GM12878 (cell line): ENCODE data around the gene DPH1. TPM values are rescaled to one million over a fixed set of nuclear protein-coding genes. Genes with fewer than 3 reads are reported as not detected.

ENCODE experiments used
- EGR1 ChIP-seq, 2 experiments: IDR thresholded peaks; 1 replicate in 1 of 2; 2 replicates in 1 of 2; pipeline ENCODE4 v1.6.1; 2011 to 2012; ENCODE audit warnings: low read depth in 2 of 2, low read length in 2 of 2, borderline replicate concordance in 1 of 2, mild to moderate bottlenecking in 1 of 2, moderate library complexity in 1 of 2
- GATAD2B ChIP-seq: fragments of 450-650 bp; conservative IDR thresholded peaks from 2 replicates; pipeline ENCODE4 v1.6.1; 2017; ENCODE audit warnings: low read depth, mild to moderate bottlenecking, moderate library complexity
- HDGF ChIP-seq: fragments of 450-650 bp; IDR thresholded peaks from 2 replicates; pipeline ENCODE4 v1.6.1; 2016; ENCODE audit warnings: antibody characterized with exemption
- IKZF2 ChIP-seq, 2 experiments: fragments of 450-650 bp; IDR thresholded peaks; 2 replicates each; pipeline ENCODE4 v1.6.1; 2017; ENCODE audit warnings: mild to moderate bottlenecking in 2 of 2, moderate library complexity in 2 of 2
- JUNB ChIP-seq: IDR thresholded peaks from 2 replicates; pipeline ENCODE4 v1.6.1; 2016; ENCODE audit warnings: antibody characterized with exemption, mild to moderate bottlenecking
- KAT2A ChIP-seq: conservative IDR thresholded peaks from 2 replicates; pipeline ENCODE4 v1.6.1; 2011; ENCODE audit warnings: low read depth, low read length; ENCODE audit not compliant: control insufficient read depth
- POLR2AphosphoS2 ChIP-seq: IDR thresholded peaks from 2 replicates; pipeline ENCODE4 v1.6.1; 2011; ENCODE audit warnings: low read depth, mild to moderate bottlenecking, low read length, improper control_type of control experiment, moderate library complexity
- RUNX3 ChIP-seq: IDR thresholded peaks from 2 replicates; pipeline ENCODE4 v1.6.1; 2012; ENCODE audit warnings: low read length, inconsistent platforms
- SP1 ChIP-seq: IDR thresholded peaks from one replicate; pipeline ENCODE4 v1.6.1; 2011; ENCODE audit warnings: low read depth, low read length
- SREBF1 ChIP-seq: IDR thresholded peaks from 2 replicates; pipeline ENCODE4 v1.6.1; 2012; ENCODE audit warnings: mild to moderate bottlenecking, low read length
- STAT1 ChIP-seq: fragments of 450-650 bp; conservative IDR thresholded peaks from 2 replicates; pipeline ENCODE4 v1.6.1; 2014; ENCODE audit warnings: antibody characterized with exemption, mild to moderate bottlenecking
- TCF7 ChIP-seq: IDR thresholded peaks from 2 replicates; pipeline ENCODE4 v1.6.1; 2014; ENCODE audit warnings: antibody characterized with exemption, borderline replicate concordance
- polyA plus RNA-seq, 11 experiments: library from polyadenylated mRNA; depleted of rRNA in 4 of 11; unstranded in 6 of 11; stranded (reverse) in 5 of 11; fragments of >200 nt; fragmentation: Nextera tagmentation in 4 of 11; fragmentation: Illumina TruSeq in 1 of 11; extraction: Ambion mirVana in 4 of 11; extraction: Trizol in 1 of 11; gene quantifications; 1 replicate in 1 of 11; 2 replicates in 10 of 11; pipeline versions ENCODE4 v1.2.1 to v1.2.3, GENCODE V29; 2011 to 2016; ENCODE audit warnings: inconsistent platforms in 2 of 11, missing spikeins in 2 of 11, low read depth in 1 of 11
- total RNA-seq, 4 experiments: library from RNA; depleted of rRNA in 3 of 4; stranded (reverse); fragments of >200 nt in 3 of 4; fragmentation: Illumina TruSeq in 1 of 4; extraction: Trizol in 1 of 4; gene quantifications; 2 replicates each; pipeline versions ENCODE4 v1.2.1 to v1.2.3, GENCODE V29; 2013 to 2021
- TF ChIP-seq, protein P1 (sequence below): fragments of 450-650 bp; formaldehyde crosslinking; IDR thresholded peaks from 2 replicates; pipeline ENCODE4 v1.4.0; 2020; ENCODE audit warnings: mild to moderate bottlenecking, moderate library complexity
- TF ChIP-seq, protein P2 (sequence below): fragments of 450-650 bp; IDR thresholded peaks from 2 replicates; pipeline ENCODE4 v1.6.1; 2016; ENCODE audit warnings: mild to moderate bottlenecking
- TF ChIP-seq, protein P3 (sequence below): fragments of 150-350 bp; IDR thresholded peaks from 2 replicates; pipeline ENCODE4 v1.6.1; 2016; ENCODE audit warnings: low read depth, low read length
- TF ChIP-seq, protein P4 (sequence below): fragments of 450-650 bp; IDR thresholded peaks from 2 replicates; pipeline ENCODE4 v1.6.1; 2017; ENCODE audit warnings: mild to moderate bottlenecking, moderate library complexity

The DPH1 gene
- total and polyA plus RNA-seq, 10 of the 15 experiments (the other 5 are each of a cell fraction or from before 2014, with no cell fraction given): 0.29 to 33.6 (median 20.2) TPM

DNA sequence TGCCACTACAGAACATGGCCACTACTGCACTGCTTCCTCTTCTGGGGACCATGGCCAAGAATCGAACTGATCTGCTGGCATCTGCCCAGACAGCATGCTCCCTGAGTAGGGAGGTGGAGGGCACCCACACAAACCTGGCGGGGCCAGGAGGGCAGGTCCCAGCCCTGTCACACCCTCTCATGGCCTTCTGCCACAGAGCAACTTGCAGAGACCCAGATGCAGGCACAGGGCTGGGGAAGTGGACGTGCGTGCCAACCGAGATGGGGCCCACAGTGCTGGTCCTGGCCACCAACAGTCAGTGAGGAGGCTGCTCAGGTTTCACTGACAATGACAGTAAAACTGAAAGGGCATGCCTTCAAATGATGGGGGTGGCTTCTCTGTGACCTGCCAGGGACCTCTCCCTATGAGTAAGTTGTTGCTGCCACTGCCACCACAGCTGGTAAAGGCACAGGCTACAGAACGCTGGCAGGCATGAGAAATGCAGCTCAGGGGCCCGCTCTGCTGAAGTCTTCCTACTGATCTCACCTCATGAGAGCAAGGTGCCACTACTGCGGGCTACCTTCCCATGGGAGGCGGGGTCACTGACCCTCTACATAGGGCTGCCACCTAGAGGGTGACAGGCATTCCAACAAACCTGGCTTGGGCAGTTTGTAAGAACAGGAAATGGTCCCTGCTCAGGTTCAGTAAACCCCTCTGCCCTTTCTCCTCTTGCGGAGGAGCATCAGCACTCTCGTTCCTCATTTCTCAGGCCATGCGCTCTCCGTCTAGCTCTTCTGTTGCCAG lies 40.5 kb downstream of the DPH1 start (continued):
- TF ChIP-seq, protein P1, sequence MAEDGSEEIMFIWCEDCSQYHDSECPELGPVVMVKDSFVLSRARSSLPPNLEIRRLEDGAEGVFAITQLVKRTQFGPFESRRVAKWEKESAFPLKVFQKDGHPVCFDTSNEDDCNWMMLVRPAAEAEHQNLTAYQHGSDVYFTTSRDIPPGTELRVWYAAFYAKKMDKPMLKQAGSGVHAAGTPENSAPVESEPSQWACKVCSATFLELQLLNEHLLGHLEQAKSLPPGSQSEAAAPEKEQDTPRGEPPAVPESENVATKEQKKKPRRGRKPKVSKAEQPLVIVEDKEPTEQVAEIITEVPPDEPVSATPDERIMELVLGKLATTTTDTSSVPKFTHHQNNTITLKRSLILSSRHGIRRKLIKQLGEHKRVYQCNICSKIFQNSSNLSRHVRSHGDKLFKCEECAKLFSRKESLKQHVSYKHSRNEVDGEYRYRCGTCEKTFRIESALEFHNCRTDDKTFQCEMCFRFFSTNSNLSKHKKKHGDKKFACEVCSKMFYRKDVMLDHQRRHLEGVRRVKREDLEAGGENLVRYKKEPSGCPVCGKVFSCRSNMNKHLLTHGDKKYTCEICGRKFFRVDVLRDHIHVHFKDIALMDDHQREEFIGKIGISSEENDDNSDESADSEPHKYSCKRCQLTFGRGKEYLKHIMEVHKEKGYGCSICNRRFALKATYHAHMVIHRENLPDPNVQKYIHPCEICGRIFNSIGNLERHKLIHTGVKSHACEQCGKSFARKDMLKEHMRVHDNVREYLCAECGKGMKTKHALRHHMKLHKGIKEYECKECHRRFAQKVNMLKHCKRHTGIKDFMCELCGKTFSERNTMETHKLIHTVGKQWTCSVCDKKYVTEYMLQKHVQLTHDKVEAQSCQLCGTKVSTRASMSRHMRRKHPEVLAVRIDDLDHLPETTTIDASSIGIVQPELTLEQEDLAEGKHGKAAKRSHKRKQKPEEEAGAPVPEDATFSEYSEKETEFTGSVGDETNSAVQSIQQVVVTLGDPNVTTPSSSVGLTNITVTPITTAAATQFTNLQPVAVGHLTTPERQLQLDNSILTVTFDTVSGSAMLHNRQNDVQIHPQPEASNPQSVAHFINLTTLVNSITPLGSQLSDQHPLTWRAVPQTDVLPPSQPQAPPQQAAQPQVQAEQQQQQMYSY (CRISPR knock-in tag): no peak
- TF ChIP-seq JUNB (peak; percentile 99), GATAD2B (peak; percentile 99), IKZF2 (IDR thresholded peaks at IDR 0.05) (peak; percentile 93 to 96), EGR1 (IDR thresholded peaks at IDR 0.05; ENCODE audit: borderline replicate concordance in 1 of 2, low read depth in 2 of 2, low read length in 2 of 2) (peak in 1 of 2 experiments; percentile 81; a peak in 2 of 3 replicates), SP1 (peak; percentile 96), RUNX3 (peak; percentile 94), HDGF (peak; percentile 81), STAT1 (0 out of 2 replicates have a peak, but pooled peaks have one; percentile 50), POLR2AphosphoS2 (0 out of 2 replicates have a peak, but pooled peaks have one; percentile 24), TCF7 (no peak), KAT2A (no peak), SREBF1 (0 out of 2 replicates have a peak, but pooled peaks have one; percentile 10)
- TF ChIP-seq, protein P2, sequence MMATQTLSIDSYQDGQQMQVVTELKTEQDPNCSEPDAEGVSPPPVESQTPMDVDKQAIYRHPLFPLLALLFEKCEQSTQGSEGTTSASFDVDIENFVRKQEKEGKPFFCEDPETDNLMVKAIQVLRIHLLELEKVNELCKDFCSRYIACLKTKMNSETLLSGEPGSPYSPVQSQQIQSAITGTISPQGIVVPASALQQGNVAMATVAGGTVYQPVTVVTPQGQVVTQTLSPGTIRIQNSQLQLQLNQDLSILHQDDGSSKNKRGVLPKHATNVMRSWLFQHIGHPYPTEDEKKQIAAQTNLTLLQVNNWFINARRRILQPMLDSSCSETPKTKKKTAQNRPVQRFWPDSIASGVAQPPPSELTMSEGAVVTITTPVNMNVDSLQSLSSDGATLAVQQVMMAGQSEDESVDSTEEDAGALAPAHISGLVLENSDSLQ: peak; percentile 63
- TF ChIP-seq, protein P3, sequence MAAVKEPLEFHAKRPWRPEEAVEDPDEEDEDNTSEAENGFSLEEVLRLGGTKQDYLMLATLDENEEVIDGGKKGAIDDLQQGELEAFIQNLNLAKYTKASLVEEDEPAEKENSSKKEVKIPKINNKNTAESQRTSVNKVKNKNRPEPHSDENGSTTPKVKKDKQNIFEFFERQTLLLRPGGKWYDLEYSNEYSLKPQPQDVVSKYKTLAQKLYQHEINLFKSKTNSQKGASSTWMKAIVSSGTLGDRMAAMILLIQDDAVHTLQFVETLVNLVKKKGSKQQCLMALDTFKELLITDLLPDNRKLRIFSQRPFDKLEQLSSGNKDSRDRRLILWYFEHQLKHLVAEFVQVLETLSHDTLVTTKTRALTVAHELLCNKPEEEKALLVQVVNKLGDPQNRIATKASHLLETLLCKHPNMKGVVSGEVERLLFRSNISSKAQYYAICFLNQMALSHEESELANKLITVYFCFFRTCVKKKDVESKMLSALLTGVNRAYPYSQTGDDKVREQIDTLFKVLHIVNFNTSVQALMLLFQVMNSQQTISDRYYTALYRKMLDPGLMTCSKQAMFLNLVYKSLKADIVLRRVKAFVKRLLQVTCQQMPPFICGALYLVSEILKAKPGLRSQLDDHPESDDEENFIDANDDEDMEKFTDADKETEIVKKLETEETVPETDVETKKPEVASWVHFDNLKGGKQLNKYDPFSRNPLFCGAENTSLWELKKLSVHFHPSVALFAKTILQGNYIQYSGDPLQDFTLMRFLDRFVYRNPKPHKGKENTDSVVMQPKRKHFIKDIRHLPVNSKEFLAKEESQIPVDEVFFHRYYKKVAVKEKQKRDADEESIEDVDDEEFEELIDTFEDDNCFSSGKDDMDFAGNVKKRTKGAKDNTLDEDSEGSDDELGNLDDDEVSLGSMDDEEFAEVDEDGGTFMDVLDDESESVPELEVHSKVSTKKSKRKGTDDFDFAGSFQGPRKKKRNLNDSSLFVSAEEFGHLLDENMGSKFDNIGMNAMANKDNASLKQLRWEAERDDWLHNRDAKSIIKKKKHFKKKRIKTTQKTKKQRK: no peak
- TF ChIP-seq, protein P4, sequence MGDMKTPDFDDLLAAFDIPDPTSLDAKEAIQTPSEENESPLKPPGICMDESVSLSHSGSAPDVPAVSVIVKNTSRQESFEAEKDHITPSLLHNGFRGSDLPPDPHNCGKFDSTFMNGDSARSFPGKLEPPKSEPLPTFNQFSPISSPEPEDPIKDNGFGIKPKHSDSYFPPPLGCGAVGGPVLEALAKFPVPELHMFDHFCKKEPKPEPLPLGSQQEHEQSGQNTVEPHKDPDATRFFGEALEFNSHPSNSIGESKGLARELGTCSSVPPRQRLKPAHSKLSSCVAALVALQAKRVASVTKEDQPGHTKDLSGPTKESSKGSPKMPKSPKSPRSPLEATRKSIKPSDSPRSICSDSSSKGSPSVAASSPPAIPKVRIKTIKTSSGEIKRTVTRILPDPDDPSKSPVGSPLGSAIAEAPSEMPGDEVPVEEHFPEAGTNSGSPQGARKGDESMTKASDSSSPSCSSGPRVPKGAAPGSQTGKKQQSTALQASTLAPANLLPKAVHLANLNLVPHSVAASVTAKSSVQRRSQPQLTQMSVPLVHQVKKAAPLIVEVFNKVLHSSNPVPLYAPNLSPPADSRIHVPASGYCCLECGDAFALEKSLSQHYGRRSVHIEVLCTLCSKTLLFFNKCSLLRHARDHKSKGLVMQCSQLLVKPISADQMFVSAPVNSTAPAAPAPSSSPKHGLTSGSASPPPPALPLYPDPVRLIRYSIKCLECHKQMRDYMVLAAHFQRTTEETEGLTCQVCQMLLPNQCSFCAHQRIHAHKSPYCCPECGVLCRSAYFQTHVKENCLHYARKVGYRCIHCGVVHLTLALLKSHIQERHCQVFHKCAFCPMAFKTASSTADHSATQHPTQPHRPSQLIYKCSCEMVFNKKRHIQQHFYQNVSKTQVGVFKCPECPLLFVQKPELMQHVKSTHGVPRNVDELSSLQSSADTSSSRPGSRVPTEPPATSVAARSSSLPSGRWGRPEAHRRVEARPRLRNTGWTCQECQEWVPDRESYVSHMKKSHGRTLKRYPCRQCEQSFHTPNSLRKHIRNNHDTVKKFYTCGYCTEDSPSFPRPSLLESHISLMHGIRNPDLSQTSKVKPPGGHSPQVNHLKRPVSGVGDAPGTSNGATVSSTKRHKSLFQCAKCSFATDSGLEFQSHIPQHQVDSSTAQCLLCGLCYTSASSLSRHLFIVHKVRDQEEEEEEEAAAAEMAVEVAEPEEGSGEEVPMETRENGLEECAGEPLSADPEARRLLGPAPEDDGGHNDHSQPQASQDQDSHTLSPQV: peak; percentile 4; the same call in 1 of the 2 replicates
